ENCODE data around the gene CHRNB1.
"Not testable (repeated sequence)": the region's sequence is repeated elsewhere in the genome, so short reads cannot be mapped to it uniquely, and the experiment has no call there.

CHRNB1 gene

GRCh38 chr17:7467498-7467897 is 22.6 kb downstream of the CHRNB1 start:
- TF ChIP-seq CTCF (IDR thresholded peaks at IDR 0.05; ENCODE audit: low read depth, low read length, missing control alignments) = no peak
- DNase-seq (ENCODE audit: low read depth) = no peak
- no peak overlapping the region for H3K4me3 ChIP-seq (ENCODE audit: low read depth, low read length)

DNA sequence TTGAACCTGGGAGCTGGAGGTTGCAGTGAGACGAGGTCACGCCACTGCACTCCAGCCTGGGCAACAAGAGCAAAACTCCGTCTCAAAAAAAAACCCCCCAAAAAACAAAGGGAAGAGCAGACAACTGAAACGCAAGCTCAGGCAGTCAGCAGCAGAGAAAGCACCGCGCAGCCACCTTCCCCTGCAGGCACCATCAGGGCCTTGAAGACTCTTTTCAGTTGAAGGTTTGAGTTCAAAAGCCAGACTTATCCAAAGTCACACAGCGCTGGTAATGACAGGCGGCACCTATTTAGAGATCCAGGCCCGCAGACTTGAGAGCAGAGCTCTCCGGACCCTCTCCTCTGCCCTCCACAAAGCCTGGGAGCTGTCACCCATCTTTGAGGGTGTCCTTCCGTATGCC is 23.4 kb downstream of the CHRNB1 start:
- no peak for TF ChIP-seq CTCF (IDR thresholded peaks at IDR 0.05; ENCODE audit: low read depth, low read length, missing control alignments)
- no peak for DNase-seq (ENCODE audit: low read depth)
- H3K4me3 ChIP-seq (ENCODE audit: low read depth, low read length) = no peak overlapping the region

DNA sequence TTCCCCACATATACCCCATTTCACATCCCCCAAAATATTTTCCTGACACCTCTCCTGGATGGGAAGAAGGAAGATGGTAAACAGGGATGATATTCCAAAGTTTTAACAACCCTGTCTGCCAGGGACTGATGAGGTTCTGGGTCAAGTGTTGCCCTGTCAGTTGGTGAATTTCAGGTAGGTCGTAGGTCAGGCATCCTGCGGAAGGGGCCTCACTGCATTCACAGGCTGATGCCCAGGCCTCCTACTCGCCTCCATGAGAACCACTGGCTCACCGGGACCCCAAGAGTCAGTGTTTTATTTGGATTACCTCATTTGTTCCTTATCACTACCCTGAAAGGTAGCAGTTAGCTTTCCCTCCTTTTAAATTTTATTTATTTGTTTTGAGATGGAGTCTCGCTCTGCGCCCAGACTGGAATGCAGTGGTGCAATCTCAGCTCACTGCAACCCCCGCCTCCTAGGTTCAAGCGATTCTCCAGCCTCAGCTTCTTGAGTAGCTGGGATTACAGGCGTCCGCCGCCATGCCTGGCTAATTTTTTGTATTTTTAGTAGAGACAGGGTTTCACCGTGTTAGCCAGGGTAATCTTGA is 24.0 kb downstream of the CHRNB1 start:
- no peak for TF ChIP-seq CTCF (IDR thresholded peaks at IDR 0.05; ENCODE audit: low read depth, low read length, missing control alignments)
- DNase-seq (ENCODE audit: low read depth) = no peak
- H3K4me3 ChIP-seq (ENCODE audit: low read depth, low read length) = no peak overlapping the region

DNA sequence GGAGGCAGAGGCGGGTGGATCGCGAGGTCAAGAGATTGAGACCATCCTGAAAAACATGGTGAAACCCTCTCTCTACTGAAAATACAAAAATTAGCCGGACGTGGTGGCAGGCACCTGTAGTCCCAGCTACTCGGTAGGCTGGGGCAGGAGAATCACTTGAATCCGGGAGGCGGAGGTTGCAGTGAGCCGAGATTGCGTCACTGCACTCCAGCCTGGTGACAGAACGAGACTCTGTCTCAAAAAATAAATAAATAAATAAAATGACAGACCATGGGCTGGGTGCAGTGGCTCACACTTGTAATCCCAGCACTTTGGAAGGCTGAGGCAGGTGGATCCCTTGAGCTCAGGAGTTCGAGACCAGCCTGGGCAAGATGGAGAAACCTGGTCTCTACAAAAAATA is 25.0 kb downstream of the CHRNB1 start:
- not testable (repeated sequence) for DNase-seq (ENCODE audit: low read depth); H3K4me3 ChIP-seq (ENCODE audit: low read depth, low read length)

DNA sequence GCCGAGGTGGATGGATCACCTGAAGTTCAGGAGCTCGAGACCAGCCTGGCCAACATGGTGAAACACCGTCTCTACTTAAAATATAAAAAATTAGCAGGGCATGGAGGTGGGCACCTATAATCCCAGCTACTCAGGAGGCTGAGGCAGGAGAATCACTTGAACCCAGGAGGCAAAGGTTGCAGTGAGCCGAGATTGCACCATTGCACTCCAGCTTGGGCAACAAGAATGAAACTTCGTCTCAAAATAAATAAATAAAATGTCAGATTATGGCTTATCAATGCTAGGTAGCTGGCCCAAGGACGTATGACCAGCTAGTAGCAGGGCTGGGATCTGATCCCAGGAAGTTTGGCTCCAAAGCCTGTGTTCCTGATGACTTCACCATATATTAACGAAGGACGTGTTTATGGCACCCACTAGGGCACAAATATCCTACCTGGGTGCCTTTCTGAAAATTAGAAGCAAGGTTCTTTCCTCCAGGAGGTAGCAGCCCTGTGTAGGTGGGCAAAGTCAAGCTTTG is 25.7 kb downstream of the CHRNB1 start:
- DNase-seq (ENCODE audit: low read depth); H3K4me3 ChIP-seq (ENCODE audit: low read depth, low read length): not testable (repeated sequence)

GRCh38 chr17:7471729-7472128 is 26.9 kb downstream of the CHRNB1 start:
- no peak for DNase-seq (ENCODE audit: low read depth)
- no peak overlapping the region for H3K4me3 ChIP-seq (ENCODE audit: low read depth, low read length)
- no peak for TF ChIP-seq CTCF (IDR thresholded peaks at IDR 0.05; ENCODE audit: low read depth, low read length, missing control alignments)

DNA sequence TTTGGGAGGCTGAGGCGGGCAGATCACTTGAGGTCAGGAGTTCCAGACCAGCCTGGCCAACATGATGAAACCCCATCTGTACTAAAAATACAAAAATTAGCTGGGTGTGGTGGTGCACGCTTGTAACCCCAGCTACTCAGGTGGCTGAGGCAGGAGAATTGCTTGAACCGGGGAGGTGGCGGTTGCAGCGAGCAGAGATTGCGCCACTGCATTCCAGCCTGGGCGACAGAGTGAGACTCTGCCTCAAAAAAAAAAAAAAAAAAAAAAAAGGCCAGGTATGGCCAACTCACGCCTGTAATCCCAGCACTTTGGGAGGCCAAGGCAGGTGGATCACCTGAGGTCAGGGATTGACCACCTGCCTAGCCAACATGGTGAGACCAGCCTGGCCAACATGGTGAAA is 29.9 kb downstream of the CHRNB1 start:
- not testable (repeated sequence) for DNase-seq (ENCODE audit: low read depth); H3K4me3 ChIP-seq (ENCODE audit: low read depth, low read length)

DNA sequence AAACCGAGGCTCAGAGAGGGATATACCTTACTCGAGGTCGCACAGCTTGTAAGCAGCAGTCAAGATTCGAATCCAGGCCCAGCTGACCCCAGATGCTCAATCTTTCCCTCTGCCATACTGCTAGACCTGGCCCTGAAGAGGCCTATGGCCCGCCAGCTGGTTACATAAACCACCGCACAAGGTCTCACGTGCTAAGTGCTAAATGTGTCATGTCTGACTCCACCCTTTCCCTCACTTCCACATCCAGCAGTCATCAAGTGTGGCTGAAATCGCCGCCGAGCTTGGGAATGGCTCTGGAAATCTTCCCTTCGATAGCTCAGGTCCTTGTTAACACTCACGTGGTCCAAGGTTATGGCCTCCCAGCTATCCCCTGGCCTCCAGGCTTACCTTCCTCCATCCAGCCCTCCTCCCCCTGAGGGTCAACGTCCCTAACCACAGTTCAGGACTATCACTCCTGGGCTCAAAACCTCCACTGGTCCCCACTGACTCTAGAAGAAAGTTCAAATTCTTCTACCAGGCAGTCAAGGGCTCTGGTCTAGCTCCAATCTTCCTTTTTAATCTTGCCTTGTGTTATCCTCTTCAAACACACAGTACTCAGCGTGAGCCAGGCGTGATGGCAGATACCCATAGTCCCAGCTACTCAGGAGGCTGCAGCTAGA is 31.0 kb downstream of the CHRNB1 start:
- TF ChIP-seq CTCF (IDR thresholded peaks at IDR 0.05; ENCODE audit: low read depth, low read length, missing control alignments) = no peak
- no peak overlapping the region for H3K4me3 ChIP-seq (ENCODE audit: low read depth, low read length)
- DNase-seq (ENCODE audit: low read depth) = no peak
